Activated CD4-positive, alpha-beta T cell treated with anti-CD3 and anti-CD28 coated beads for 1 hour (primary cell): ENCODE results near the gene KLF6.

Experiments used
- DNase-seq: peaks from one replicate; pipeline ENCODE4 v3.0.0-alpha.2; 2020

Gene KLF6

DNA sequence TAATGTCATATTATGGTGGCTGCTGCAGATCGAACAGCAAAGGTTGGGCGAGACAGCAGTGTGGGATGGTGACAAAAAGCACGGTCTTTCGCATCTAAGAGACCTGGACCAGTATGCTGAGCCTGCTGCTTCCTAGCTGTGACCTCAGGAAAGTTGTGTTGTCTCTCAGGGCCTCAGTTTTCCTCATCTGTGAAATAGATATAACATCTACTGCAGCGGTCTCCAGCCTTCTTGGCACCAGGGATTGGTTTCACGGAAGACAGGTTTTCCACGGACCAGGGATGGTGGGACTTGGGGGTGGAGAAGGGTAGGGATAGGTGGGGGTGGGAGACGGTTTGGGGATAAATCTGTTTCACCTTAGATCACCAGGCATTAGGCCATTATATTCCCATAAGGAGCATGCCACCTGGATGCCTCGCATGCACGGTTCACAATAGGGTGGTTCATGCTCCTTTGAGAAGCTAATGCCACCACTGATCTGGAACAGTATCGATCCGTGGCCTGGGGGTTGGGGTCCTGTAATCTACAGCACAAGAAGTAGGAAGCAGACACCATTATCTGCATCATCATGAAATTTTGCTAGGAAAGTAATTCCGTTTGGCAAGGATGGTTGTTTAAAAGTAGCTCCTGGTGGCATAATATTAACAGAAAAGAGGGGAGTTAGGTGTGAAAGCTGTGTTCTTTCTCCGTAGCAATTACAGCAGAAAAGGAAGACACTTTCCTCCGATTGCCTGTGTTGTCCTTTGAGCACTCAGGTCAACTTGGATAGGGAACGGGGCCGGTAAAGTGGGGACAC, 10.8 kb downstream of the KLF6 start:
- DNase-seq = no peak

DNA sequence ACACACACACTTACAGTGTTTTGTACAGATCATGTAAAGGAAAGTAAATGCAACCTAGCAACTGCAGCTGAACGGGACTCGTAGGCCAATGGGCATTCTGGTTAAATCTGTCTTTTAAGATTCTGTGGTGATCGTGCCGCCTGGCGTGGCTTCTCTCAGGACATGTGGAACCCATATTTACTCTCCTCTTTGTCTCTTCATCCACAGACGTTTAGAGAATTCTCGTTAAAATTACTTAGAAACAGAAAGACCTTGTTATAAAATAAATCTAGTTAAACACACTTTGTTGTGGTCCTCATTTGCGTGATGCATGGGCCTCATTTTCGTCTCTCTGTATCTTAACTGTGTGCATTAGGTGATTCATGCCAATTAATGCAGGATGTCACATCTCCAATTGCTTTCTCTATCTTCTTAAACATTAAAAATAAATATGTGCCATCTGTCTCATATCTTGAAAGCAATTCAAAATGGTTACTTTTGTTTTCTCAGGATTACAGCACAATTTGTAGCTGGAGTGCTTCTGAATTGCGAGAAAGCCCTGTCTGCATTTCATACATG, 11.5 kb downstream of the KLF6 start:
- DNase-seq = no peak

DNA sequence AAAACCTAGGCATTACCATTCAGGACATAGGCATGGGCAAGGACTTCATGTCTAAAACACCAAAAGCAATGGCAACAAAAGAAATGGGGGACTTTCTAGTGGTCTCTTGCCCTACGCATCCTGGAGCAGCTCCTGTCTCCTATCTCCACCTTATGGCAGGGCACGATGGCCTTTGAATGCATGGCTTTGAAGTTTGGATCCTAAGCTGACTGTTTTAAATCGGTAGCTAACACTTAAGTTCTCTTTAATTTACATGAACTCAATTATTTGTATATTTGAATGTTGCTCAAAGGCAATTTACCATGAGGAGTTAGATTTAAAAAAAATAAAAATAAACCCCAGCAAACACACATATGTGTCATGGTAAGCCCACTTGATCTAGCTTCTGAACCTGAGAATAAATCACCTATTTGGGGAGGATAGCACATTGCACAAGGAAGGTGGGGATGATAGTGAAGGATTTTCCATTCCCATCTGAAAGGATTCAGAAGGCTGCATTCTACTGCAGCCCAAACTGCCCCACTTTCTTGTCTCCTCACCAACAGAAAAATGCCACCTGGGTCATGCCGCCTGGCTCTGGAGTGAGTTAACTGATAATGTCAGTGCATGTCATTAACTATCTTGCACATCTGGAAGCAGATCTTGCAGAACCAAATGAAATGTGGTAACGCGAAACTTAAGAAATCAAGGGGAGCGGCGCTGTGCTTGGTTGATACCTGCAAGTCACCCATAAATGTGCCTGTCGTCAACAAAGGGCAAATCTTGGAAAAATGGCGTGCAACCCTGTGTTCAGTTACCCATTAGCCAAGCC, 12.4 kb downstream of the KLF6 start:
- DNase-seq = no peak

DNA sequence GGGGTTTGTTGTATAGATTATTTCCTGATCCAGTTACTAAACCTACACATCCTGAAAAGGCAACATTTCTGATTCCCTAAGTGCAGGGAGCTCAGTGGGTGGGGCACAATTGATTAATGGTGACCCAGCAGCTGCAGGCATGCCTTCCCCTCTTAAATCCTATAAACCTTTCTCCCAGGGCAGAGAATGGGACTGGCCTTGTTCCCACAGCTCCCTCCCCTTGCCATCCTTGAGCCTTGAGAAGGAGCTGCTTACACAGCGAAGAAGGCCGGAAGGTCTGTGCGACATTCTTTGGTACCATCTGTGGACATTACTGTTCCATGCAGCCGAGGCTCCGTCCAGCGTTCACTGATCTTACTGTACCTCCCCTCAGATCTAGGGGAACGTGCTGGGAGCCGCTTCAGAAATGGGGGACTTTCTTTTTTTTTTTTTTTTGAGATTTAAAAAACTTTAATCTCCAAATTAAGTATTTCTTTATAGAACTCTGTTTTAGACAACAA, 14.3 kb downstream of the KLF6 start:
- DNase-seq = no peak

DNA sequence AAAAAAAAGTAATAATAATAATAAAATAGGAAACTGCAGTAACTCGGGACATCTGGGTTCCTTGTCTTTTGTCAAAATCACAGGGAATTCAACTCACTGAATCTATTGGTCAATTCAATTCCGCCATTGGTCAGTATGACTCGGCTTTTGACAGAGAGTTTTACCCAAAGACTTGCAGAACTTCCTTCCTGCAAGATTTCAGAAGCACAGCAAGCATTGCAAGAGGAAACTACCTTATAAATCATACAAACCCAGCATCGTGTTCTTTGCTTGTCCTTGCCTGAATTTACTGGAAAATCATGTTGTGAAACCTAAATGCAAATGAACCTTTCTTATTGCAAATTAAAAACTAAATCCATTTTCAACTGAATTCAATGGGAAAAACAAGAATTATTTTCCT, 15.5 kb downstream of the KLF6 start:
- DNase-seq = no peak

DNA sequence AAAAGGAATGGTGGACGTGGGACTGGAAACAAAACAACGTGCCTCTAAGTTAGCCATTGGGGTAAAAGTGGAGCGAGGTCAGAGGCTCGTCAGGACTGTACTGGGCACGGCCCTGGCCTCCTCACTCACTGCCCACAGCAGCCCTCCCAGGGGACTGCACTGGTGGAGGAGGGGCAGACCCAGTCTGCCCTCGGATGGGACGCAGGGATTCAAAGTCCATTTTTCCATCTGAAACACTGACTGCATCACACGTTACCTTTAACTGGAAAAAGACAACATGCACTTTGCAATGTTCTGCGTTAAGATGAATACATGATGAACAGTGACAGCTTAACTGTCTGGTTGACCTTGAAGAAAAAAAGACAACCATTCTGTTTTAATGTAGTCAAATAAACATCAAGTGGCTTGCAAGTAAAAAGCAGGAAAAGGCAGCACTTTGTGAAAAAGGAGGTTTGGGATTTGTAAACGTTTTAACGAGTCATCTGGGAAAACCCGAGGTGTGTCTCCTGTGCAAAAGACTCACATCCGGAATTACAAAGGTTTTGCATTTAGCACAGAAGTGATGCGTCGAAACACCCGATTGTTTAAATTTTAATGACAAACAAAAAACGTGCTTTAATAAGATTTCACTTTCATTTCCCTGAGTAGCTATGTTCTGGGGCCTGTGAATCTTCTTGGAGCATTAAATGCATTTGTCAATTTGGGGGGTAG, 18.8 kb downstream of the KLF6 start:
- no peak for DNase-seq

DNA sequence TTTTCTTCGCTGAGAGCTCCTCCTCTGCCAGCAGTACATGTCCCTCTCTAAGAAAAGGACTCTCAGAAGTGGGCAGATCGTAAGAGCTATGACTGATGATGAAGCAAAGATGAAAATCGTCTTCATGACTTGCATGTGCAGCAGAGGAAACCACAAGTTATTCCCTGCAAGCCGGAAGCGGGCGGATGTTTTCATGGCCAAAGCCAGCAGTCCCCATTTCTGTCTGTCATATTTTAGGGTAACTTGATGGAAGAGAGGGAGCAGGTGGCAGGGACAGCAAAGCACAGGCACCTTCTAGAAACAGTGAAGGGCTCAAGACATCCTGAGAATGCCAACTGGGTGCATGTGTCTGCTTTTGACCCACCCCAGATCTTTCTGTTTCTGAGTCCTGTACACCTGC, 19.9 kb downstream of the KLF6 start:
- no peak for DNase-seq

DNA sequence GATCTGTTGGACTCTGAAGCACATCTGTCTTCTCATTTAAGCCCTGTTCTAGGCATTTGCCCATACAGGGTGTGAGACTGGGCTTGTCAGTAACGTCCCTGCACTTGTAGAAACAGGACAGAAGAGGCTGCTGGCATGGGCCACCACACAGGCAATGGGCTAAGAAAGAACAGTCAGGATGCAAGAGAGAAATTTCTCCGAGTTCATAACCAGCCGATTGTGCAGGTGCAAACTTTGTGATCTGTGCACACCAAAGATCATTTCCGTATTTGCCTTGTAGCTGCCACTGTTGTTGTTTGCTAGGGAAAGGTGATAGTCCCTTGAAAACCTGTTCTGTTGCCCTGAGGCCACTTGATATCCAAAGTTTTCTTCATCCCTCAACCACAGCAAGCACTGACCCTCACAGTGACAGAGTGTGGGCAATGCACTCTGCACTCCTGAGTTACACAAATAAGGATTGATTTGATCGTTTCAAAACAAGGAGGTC, 20.3 kb downstream of the KLF6 start:
- DNase-seq = no peak

DNA sequence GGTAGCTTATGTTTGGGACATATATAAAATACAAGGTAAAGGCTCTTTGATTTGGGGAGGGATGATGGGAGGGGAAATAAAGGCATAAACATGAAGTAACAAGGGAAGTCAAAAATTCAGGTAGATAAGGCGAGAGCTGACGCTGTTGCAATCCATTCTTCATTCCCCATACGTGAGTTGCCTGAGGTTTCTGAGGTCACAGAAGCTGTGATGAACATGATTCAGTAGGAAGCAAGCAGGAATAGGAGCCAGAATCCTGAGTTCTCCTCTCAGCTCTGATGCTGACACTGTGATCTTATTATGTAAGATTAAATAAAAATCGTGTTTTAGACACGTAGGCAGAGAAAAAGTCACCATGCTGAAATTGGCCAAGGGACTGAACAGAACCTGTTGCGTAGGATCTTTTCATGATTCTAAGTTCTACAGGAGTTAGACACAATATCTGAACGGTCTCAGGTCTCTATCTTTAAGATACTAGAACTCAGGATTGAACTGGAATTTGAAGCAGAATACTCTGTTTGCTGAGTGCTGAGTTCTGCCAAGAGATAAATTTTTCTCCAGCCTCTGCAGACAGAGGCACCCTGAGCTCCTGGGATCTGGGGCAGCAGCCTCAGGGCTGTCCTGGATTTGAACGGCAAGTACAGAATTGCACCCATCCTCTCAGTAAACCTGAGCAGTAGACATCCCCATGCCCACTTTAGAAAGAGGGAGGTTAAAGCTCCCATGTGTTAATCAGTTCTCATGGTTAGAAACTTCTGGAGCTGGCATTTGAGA, 21.0 kb downstream of the KLF6 start:
- DNase-seq = no peak

DNA sequence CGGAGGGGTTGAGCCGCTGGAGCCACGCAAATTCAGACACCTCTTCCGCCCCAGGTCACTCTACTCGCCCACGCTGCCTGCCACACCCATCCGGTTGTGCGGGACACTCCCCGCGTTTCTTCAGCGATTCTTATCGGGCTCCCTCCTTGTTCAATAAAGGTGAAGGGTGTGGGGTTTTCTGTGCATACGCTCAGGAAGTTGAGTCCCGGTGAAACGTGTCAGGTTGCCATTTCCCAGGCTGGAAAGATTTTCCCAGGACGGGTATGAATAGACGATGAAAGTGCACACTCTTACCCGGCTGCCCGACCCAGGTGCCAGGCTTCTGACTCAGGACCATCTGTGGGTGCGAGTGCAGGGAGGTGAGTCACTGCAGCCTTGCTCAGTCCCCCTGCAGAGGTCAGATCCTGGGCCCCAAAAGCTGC, 22.0 kb downstream of the KLF6 start:
- no peak for DNase-seq

DNA sequence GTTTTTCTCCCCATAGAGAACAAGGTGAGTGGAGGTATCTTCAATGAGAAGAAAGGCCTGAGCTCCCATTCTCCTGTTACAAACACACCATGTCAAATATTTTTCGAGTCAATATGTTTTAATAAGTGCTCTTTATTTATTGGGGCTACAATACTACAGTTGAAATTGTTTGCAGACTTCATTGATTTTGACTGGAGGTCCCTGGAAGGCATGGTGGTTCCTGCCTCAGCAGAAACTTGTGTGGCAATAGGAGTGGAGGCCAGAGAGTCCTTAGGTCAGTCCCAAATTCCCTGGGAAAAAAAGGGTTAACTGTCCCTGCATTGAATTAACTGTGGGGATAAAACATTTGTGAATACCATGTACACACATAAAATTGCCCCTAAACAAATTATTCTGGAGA, 22.7 kb downstream of the KLF6 start:
- no peak for DNase-seq

DNA sequence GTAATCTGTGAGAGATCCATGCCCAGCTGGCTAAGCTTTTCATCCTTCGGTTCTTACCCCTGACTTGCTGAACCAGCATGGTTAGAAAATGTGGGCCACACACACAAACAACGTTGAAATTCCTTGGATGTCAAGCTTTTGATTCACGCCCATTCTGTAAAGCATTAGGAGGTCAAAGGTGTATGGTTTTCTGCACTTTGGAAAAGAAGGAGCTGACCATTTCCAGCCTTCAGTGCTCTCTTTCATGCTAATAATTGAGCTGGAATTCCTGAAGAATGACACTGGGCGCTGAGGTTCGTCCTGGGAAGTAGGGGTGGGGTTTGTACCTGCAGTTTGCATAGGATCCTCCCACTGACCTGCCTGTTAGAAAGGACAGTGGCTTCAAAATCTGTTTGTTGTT, 23.1 kb downstream of the KLF6 start:
- no peak for DNase-seq

DNA sequence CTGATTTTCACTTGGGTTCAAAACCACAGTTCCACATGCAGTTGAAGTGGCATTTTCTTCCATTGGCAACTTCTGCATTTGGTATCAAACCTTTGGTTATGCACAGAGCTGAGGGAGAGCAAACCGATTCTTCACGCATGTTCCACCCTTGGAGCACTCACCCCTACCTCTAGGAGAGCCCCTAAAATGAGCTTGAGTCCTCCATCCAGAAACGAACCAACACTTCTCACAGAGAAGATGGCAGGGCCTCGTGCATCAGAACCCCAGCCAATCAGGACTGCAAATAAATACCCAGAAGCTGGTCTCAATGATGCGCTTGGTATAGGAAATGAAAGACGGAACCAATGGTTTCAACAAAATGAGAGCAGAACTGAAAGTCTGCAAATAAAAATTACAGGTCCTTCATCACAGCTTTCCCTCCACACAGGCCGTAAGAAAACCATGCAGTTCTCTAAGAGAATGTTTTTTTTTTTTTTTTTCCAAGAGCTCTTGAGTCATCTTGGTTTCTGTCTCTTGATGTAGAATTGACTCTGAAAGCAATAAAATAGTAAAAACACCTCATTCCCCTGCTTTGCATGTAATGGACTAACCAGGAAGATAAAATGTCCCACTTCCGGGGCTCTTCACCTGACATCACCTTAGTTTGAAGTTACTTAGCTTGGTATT, 23.9 kb downstream of the KLF6 start:
- DNase-seq = no peak

DNA sequence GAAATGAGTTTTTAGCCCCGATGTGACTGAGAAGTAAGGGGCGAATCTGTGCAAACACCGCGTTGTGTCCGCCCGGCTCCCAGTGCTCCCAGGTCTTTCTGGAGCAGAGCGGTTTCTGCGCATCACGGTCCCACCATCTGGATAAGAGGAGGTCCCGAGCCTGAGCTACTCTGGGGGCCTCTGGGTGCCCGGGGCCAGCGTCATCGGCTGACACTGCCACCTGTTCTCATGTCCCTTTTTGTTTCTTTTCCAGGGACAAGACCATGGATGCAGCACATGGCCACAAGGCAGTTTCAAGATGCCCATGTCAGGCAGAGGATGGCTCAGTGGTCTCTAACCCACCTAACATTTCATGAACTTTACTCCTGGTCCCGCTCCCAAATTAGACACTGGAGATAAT, 24.9 kb downstream of the KLF6 start:
- DNase-seq = no peak

DNA sequence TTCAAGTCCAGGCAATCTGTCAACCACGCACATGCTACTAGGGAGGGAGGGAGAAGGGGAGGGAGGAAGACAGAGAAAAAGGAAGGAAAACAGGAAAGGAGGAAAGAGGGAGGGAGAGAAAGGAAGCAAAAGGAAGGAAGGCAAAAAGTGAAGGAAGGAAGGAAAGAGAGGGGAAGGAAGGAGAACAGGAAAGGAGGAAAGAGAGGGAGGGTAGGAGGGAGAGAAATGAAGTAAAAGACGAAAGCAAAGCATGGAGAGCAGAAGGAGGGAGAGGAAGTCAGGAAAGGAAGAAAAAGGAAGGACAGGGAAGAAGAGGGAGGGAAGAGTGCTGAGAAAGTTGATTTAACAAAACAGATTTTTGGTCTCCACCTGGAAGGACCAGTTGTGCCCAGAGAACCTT, 25.6 kb downstream of the KLF6 start:
- DNase-seq = no peak

DNA sequence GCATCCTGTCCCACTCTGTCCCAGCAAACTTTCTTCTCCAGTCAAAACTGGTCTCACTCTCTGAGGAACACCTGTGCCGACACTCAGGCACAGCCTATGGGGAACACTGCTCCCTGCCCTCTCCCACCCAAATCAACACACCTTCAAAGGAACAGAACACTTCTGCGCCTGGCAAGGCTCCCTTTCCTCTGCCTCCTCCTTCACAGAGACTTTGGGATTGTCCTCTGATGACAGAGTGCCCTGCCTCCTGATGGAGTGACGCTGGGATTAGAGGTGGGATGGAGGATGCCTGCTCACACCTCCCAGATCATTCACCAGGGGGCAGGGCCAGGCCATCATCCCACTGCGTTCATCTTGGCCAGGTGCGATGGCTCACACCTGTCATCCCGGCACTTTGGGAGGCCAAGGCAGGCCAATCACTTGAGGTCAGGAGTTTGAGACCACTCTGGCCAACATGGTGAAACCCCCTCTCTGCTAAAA, 26.5 kb downstream of the KLF6 start:
- no peak for DNase-seq

DNA sequence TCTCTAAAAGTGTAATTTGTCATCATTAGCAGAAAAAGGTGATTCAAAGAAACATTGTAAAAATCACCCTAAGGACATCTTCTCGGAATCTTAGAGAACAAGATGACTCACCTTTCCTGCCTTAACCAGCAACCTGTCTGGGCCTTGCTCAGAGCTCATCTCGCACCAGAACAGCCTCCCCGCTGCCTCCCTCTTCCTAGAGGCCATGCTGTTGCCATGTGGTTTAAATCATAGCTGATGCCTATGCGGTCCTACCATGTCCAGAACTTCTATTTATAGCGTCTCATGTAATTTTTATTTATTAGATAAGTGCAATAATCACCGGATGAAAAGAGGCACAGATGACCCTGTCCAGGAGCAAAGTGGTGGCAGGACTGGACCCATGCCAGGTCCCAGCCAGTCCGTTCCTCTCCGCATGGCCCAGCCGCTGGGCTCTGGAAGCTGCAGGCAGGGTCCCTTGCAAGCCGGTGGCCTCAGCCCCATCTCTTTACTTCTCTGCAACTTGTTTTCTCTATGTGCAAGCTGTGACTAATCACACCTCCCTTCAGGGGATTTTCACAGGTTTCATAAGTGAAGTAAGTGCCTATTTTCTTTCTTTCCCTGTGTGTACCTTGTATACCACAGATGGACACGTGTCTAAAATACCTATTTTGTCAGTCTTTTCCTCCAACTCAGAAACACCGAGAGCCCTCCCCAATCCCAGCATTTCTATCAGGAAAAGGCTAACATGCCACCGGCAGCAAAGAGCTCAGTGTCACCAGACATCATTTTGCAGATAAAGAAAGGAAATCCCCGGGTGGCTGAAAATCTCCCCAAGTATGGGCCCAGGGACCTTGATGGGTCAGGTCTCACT, 27.1 kb downstream of the KLF6 start:
- DNase-seq = no peak

DNA sequence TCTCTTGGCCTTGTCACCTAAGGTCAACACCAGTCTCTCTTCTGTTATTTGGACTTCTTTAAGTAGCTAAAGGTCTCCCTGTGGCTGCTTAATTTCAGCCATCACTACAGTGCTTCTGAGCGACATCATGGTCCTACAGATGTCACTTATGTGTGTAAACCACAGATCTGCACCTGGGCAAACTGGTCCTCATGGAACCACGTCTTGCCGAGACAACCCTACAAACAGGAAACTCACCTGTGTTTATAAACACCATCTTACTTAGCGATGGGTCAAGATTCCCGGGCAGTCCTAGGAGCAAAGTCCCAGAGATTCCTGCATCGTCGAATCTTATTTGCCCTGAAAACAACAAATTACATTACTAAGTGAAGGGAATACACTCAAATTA, 27.8 kb downstream of the KLF6 start:
- DNase-seq = no peak

DNA sequence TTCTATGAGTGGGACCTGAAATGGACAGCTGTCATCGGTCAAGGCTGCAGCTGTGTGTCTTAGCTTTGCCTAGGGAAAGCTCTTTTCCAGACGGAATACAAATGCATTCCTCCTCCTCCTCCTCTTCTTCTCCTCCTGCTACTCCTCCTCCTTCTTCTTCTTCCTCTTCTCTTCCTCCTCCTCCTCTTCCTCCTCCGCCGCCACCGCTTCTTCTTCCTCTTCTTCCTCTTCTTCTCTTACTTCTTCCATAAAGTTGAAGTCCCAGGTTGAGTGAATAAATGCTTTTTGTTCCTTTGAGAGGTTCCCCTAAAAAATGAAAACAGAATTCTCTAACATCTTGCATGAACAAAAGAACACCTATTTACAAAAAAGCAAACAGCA, 28.7 kb downstream of the KLF6 start:
- DNase-seq = no peak
